Measurements from ENCODE around the gene VMP1. TPM values are rescaled to one million over a fixed set of nuclear protein-coding genes. Genes with fewer than 3 reads are reported as not detected.

Gene VMP1
- total and polyA plus RNA-seq, 4 donors = 46.4 to 118 (median 71.6) TPM

- H3K4me3 ChIP-seq (ENCODE audit: low read depth in 1 of 3, low read length in 3 of 3) = peak overlapping the region in 1 of 3 donors; percentile 15
- H3K27me3 ChIP-seq (ENCODE audit: control insufficient read depth in 4 of 4, insufficient read depth in 4 of 4, low read length in 3 of 4) = no peaks in the 10 kb centered on the region
- H3K36me3 ChIP-seq (ENCODE audit: control insufficient read depth in 4 of 4, insufficient read depth in 3 of 4, low read depth in 1 of 4, low read length in 3 of 4) = no peaks in the 10 kb centered on the region
- H3K4me1 ChIP-seq (ENCODE audit: control insufficient read depth in 4 of 4, insufficient read depth in 4 of 4, low read length in 3 of 4) = peaks cover 14 to 39% (median 32%) of the 10 kb centered on the region in 4 donors
- peak overlapping the region; percentile 43 to 79 for H3K9ac ChIP-seq (ENCODE audit: low read depth in 1 of 2, low read length in 2 of 2)
- no peak for DNase-seq (ENCODE audit: low spot score)
- H3K27ac ChIP-seq (ENCODE audit: low read depth in 1 of 2, low read length in 2 of 2) = peak overlapping the region; percentile 96 to 99
- 21% methylated on average over 7 of the region's 7 CpGs for WGBS
- no peak for TF ChIP-seq GABPA (IDR thresholded peaks at IDR 0.05 in 1 of 2, conservative IDR thresholded peaks at IDR 0.05 in 1 of 2)
- peak; percentile 43 for TF ChIP-seq YY1 (IDR thresholded peaks at IDR 0.05)
- TF ChIP-seq SP1 (IDR thresholded peaks at IDR 0.05) = peak; percentile 34
- peak; percentile 22 for TF ChIP-seq FOXA1 (IDR thresholded peaks at IDR 0.05)
- TF ChIP-seq RAD21 (IDR thresholded peaks at IDR 0.05) = no peak
- TF ChIP-seq FOXA2 (IDR thresholded peaks at IDR 0.05) = peak; percentile 16
- TF ChIP-seq JUND (IDR thresholded peaks at IDR 0.05) = peak; percentile 29 to 69
- TF ChIP-seq RXRA (IDR thresholded peaks at IDR 0.05) = peak in 1 of 2 donors; percentile 4
- TF ChIP-seq, protein P1, sequence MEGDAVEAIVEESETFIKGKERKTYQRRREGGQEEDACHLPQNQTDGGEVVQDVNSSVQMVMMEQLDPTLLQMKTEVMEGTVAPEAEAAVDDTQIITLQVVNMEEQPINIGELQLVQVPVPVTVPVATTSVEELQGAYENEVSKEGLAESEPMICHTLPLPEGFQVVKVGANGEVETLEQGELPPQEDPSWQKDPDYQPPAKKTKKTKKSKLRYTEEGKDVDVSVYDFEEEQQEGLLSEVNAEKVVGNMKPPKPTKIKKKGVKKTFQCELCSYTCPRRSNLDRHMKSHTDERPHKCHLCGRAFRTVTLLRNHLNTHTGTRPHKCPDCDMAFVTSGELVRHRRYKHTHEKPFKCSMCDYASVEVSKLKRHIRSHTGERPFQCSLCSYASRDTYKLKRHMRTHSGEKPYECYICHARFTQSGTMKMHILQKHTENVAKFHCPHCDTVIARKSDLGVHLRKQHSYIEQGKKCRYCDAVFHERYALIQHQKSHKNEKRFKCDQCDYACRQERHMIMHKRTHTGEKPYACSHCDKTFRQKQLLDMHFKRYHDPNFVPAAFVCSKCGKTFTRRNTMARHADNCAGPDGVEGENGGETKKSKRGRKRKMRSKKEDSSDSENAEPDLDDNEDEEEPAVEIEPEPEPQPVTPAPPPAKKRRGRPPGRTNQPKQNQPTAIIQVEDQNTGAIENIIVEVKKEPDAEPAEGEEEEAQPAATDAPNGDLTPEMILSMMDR (IDR thresholded peaks at IDR 0.05; ENCODE audit: low read depth, low read length, missing input control) = no peak
- TF ChIP-seq, protein P2, sequence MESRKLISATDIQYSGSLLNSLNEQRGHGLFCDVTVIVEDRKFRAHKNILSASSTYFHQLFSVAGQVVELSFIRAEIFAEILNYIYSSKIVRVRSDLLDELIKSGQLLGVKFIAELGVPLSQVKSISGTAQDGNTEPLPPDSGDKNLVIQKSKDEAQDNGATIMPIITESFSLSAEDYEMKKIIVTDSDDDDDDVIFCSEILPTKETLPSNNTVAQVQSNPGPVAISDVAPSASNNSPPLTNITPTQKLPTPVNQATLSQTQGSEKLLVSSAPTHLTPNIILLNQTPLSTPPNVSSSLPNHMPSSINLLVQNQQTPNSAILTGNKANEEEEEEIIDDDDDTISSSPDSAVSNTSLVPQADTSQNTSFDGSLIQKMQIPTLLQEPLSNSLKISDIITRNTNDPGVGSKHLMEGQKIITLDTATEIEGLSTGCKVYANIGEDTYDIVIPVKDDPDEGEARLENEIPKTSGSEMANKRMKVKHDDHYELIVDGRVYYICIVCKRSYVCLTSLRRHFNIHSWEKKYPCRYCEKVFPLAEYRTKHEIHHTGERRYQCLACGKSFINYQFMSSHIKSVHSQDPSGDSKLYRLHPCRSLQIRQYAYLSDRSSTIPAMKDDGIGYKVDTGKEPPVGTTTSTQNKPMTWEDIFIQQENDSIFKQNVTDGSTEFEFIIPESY (IDR thresholded peaks at IDR 0.05) = no peak
- TF ChIP-seq, protein P3, sequence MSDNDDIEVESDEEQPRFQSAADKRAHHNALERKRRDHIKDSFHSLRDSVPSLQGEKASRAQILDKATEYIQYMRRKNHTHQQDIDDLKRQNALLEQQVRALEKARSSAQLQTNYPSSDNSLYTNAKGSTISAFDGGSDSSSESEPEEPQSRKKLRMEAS (IDR thresholded peaks at IDR 0.05) = peak; percentile 3
- peak in 1 of 2 donors; percentile 29 for TF ChIP-seq HNF4A (conservative IDR thresholded peaks at IDR 0.05)
- peak; percentile 54 for TF ChIP-seq NR2F2 (IDR thresholded peaks at IDR 0.05)
- no peak for TF ChIP-seq HNF4G (IDR thresholded peaks at IDR 0.05)
- no peak for TF ChIP-seq EGR1 (IDR thresholded peaks at IDR 0.05; ENCODE audit: low read depth in 2 of 2)
- peak; percentile 39 for TF ChIP-seq ATF3 (IDR thresholded peaks at IDR 0.05)
- peak; percentile 41 for TF ChIP-seq REST (IDR thresholded peaks at IDR 0.05)
- no peaks in the 10 kb centered on the region for H3K9me3 ChIP-seq (ENCODE audit: control insufficient read depth in 4 of 4, low read length in 3 of 4)
Measured at GRCh38 chr17:59846394-59847165, 139.1 kb downstream of the VMP1 start.

Data from liver (tissue), 9 donors.